Measurements from ENCODE around the gene FKBP2. TPM values are rescaled to one million over a fixed set of nuclear protein-coding genes. Genes with fewer than 3 reads are reported as not detected.

The FKBP2 gene
- total RNA-seq, 1 experiment from 2014 or later = 41.0 TPM

GRCh38 chr11:64281957-64282770, 41.3 kb downstream of the FKBP2 start:
- no CpG with 5 or more reads among the region's 22 CpGs for WGBS (ENCODE audit: extremely low coverage, insufficient read length, low lambda C conversion rate)

More at GRCh38 chr11:64281957-64282770, 41.3 kb downstream of the FKBP2 start:
- H3K79me2 ChIP-seq (ENCODE audit: insufficient read depth, low read length) = no peaks in the 10 kb centered on the region
- no peak overlapping the region for H2BK20ac ChIP-seq (ENCODE audit: low read depth, low read length, poor library complexity, severe bottlenecking)
- H3K4ac ChIP-seq (ENCODE audit: low read depth, low read length) = no peak overlapping the region
- no peaks in the 10 kb centered on the region for H3K4me1 ChIP-seq (ENCODE audit: insufficient read depth, low read length)
- no peaks in the 10 kb centered on the region for H3K9me3 ChIP-seq (ENCODE audit: control insufficient read depth, low read depth, low read length)
- no peak overlapping the region for H2AK5ac ChIP-seq (ENCODE audit: insufficient read length, low read length)
- no peak overlapping the region for H2BK12ac ChIP-seq (ENCODE audit: insufficient read length, low read depth, low read length)
- DNase-seq = no peak
- no peak overlapping the region for H2AFZ ChIP-seq (ENCODE audit: low read length)
- no peak overlapping the region for H3T11ph ChIP-seq (ENCODE audit: low read length)
- H3K27ac ChIP-seq (ENCODE audit: insufficient read length, low read depth, low read length) = no peak overlapping the region
- H3K36me3 Mint-ChIP-seq (ENCODE audit: insufficient read depth in 1 of 3, low read depth in 3 of 3) = peaks cover 0 to 24% (median 21%) of the 10 kb centered on the region in 3 experiments; a peak in 6 of 7 replicates
- no peak overlapping the region for H3K56ac ChIP-seq (ENCODE audit: insufficient read length, low read depth, low read length)
- no peak overlapping the region for H3K18ac ChIP-seq (ENCODE audit: insufficient read length, low read depth, low read length)
- H3K14ac ChIP-seq (ENCODE audit: insufficient read depth, low read length) = no peak overlapping the region
- H3K27me3 Mint-ChIP-seq (ENCODE audit: low read depth) = peaks cover 5% of the 10 kb centered on the region
- peaks cover 15% of the 10 kb centered on the region for H3K23me2 ChIP-seq (ENCODE audit: insufficient read length, low read depth, low read length, poor library complexity, severe bottlenecking)
- no peaks in the 10 kb centered on the region for H4K20me1 ChIP-seq (ENCODE audit: control insufficient read depth, insufficient read depth, insufficient read length)
- no peak overlapping the region for H2BK5ac ChIP-seq (ENCODE audit: insufficient read length, low read length)
- H3K4me2 ChIP-seq (ENCODE audit: insufficient read depth, insufficient read length, low read length) = no peak overlapping the region
- no peak overlapping the region for H3K23ac ChIP-seq (ENCODE audit: insufficient read length, low read depth, low read length)
- H2BK120ac ChIP-seq (ENCODE audit: low read depth, low read length, poor library complexity, severe bottlenecking) = no peak overlapping the region
- no peak overlapping the region for H4K5ac ChIP-seq (ENCODE audit: insufficient read length, low read depth, low read length)
- H2BK15ac ChIP-seq (ENCODE audit: low read depth, low read length) = no peak overlapping the region
- no peaks in the 10 kb centered on the region for H3K79me1 ChIP-seq (ENCODE audit: insufficient read depth, low read depth, low read length, poor library complexity, severe bottlenecking)
- no peak overlapping the region for H4K8ac ChIP-seq (replicated peaks; ENCODE audit: insufficient read length, low read depth, low read length)
- H3K4me3 Mint-ChIP-seq = no peak overlapping the region
- no peak for TF ChIP-seq CTCF (conservative IDR thresholded peaks at IDR 0.05)
- H3K9me3 Mint-ChIP-seq = no peaks in the 10 kb centered on the region; a peak in 1 of 5 replicates
- H3K4me1 Mint-ChIP-seq = peaks cover 8 to 12% of the 10 kb centered on the region in 2 experiments
- no peak overlapping the region for H3K27ac Mint-ChIP-seq
- no peak overlapping the region for H3K9ac ChIP-seq (ENCODE audit: extremely low read depth, insufficient read length, low read length)
- H4K91ac ChIP-seq (ENCODE audit: insufficient read length, low read depth, low read length) = no peak overlapping the region
- H3K27me3 ChIP-seq (ENCODE audit: insufficient read depth, low read length) = no peaks in the 10 kb centered on the region
